Testis (tissue), 2 donors: Measurements from ENCODE around the gene KIF1C.

Experiments used
- POLR2A ChIP-seq: fragments of 450-650 bp; IDR thresholded peaks from one replicate; pipeline ENCODE4 v1.6.1; 2017; ENCODE audit warnings: antibody characterized with exemption, mild to moderate bottlenecking, moderate library complexity
- TF ChIP-seq, protein P1 (sequence below), 3 experiments: fragments of 450-650 bp in 2 of 3; fragments of 200-600 bp in 1 of 3; sonication (generic) in 1 of 3; IDR thresholded peaks; one replicate each; pipeline ENCODE4 v1.5.1; 2016 to 2019; ENCODE audit warnings: antibody characterized with exemption in 3 of 3, mild to moderate bottlenecking in 2 of 3, moderate library complexity in 1 of 3

DNA sequence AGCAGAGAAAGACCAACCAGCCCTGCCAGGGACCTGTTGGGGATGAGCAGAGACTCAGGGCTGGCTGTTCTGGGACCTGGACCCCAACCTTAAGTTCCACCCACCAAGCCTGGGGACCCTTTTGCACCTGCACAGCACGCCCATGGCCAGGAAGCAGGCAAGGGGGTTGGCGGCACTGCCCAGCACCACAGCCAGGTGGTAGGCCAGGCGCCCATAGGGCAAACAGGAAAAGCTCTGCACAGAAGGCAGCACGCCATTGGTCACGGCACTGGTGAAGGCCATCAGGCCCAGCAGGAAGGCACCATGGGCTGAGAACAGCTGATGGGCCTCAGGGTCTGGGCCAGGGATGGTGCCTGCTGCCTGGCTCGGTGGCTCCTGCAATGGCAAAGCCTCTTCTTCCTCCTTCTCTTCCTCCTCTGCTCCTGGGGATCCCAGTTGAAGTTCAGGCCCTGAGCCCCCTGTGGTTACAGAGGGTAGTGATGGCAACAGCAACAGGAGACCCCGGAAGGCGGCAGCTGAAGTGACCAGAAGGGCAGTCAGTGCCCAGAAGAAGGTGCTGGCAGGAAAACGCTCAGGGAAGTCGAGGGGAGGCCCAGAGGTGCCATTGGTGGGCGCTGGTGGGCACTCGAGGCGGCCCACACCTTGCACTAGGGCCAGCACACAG lies 35.7 kb downstream of the KIF1C start:
- no peak for TF ChIP-seq POLR2A
- TF ChIP-seq, protein P1, sequence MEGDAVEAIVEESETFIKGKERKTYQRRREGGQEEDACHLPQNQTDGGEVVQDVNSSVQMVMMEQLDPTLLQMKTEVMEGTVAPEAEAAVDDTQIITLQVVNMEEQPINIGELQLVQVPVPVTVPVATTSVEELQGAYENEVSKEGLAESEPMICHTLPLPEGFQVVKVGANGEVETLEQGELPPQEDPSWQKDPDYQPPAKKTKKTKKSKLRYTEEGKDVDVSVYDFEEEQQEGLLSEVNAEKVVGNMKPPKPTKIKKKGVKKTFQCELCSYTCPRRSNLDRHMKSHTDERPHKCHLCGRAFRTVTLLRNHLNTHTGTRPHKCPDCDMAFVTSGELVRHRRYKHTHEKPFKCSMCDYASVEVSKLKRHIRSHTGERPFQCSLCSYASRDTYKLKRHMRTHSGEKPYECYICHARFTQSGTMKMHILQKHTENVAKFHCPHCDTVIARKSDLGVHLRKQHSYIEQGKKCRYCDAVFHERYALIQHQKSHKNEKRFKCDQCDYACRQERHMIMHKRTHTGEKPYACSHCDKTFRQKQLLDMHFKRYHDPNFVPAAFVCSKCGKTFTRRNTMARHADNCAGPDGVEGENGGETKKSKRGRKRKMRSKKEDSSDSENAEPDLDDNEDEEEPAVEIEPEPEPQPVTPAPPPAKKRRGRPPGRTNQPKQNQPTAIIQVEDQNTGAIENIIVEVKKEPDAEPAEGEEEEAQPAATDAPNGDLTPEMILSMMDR (IDR thresholded peaks at IDR 0.05), result no peak
